Measurements from ENCODE around the gene MED25.

Gene MED25

DNA sequence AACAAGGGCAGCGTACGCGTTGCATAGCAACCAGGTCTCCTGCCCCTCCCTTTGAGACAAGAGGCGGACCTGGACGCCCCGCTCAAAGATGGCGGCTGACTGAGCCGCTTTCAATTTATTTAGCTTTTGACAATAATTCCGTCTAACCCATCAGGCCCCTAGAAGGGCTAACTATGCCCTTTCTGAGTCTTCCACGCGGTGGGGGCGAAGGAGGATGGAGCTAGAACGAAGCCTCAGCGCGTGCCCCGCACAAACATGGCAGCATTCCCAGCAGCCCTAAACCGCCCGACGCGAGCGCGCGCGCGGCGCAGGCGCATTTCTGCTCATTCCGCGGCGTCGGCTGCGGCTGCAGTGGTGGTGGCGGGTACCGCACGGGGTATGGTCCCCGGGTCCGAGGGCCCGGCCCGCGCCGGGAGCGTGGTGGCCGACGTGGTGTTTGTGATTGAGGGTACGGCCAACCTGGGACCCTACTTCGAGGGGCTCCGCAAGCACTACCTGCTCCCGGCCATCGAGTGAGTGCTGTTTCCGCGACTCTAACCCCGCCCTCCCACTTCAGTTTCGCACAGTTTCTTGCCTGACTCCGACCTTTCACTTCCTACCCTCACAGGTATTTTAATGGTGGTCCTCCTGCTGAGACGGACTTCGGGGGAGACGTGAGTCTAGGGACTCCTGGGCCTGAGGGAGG is at the start of gene MED25:
Gene MED25, plus strand, starts transcription at position 326 of the 685 bp plus-strand sequence. Its CDS starts 53 bp downstream, at position 379.
- FAIRE-seq = no peak

DNA sequence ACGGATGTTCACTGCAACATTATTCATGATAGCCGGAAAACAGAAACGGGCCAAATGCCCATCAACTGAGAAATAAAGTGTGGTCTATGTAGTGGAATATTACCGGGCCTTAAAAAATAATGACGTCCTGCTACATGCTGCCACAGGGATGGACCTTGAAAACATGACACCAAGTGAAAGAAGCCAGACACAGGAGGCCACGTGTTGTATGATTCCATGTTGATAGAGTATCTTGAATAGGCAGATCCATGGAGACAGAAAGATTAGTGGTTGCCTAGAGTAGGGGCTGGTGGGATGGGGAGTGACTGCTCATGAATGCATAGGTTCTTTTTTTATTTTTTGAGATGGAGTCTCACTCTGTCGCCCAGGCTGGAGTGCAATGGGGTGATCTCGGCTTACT is 47.6 kb upstream of the MED25 start:
- no peak for FAIRE-seq

DNA sequence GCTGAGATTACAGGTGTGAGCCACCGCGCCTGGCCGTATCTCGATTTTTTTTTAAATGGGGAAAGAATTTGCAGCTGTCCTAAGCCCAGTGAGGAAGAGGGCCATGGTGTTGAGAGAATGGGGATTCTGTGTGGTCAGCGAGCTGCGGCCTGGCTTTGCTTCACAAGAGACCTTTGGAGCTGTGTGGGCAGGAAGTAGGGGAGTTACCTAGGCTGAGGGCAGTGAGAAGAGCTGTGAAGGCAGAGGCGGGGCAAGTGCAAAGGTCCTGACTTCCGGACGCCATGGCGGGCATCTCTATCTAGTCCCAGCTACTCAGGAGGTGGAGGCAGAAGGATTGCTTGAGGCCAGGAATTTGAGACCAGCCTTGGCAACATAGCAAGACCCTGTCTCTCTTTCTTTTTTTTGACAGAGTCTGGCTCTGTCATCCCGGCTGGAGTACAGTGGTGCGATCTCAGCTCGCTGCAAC is 46.4 kb upstream of the MED25 start:
- FAIRE-seq = no peak

DNA sequence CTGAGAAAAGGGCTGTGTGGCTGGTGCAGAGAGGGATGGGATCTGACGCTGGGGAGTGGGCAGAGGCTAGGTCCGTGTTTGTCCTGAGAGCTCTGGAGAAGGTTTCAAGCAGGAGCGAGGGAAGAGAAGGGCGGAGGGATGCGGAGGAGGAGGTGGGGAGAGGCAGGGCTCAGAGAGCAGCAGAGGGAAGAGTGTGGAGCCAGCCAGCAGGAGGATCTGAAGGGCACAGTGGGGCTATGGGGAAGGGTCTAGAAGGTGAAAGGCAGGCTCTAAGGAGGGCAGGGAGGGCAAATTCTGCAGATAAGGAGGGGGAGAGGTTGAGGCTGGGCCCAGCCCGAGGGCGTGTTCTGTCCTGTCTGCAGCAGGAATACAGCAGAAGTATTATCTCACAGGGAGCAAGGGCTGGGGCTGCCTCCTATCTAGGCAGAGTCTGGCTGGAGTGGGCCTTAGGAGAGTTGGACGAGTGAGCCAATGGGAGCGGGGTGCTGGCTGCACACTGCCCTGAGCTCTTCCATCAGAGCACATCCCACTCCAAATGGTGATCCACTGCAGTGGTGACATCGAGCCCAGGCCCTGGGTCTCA is 45.1 kb upstream of the MED25 start:
- FAIRE-seq = no peak

DNA sequence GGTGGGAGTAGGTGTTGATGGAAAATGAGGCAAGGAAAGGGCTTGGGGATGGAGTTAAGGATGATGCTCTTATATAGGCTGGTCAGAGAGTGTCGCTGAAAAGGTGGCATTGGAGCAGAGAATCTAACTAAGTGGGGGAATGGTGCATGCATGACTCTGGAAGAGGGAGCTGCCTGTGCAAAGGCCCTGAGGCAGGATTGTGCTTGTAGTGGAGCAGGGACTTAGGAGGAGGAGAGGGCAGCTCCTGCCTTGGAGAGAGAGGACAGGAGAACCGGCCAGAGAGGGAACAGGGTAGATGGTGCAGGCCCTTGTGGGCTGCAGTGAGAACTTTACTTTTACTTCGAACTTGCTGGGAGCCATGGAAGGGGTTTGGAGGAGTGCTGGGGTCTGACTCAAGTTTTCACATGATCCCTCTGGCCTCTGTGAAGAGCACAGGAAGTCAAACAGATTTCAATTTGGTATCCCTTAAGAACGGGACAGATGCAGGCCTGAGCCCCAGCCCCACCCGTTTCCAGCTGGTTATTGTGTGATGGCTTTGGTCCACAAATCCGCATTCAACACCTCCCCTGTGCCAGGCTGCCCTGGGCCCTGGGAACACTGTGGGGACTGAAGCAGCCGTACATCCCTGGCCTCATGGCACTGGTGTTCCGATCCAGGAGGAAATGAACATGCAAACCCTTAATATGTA is 44.3 kb upstream of the MED25 start:
- no peak for FAIRE-seq

DNA sequence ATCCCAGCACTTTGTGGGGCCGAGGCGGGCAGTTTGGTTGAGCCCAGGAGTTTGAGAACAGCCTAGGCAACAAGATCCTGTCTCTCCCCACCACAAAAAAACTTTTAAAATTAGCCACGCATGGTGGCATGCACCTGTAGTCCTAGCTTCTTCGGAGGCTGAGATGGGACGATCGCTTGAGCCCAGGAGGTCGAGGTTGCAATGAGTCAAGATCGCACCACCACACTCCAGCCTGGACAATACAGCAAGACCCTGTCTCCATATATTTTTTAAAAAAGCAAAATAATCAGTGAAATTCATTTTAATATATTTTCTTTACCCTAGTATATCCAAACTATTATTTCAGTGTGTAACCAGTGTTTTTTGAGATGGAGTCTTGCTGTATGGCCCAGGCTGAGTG is 43.1 kb upstream of the MED25 start:
- no peak for FAIRE-seq

DNA sequence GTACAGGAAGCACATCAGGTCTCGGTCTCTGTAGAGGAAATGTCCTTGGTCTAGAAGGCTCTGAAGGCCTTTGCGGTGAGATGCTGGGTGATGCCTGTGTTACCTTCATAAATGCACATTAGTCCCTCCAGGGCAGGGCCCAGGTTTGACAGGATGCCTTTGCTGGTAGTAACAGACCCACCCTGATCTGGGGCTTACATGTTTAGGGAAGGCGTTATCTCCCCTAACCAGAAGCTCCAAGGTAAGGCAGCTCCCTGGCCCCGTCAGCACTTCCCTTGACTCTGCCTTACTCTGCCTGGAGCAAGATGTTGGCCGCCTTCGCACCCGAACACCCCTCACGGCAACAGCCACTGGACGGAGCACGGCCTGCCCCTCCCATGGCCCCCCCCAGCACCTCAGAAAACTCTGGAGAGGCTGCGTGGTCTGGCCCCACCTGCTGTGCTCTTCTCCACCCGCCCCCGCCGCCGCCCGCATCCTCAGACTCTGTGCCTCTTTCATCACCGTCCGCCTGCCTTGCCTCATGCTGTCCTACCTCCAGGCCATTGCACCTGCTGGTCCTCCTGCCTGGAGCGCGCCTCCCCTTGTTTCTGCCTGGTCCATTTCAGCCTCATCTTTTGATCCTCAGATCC is 42.2 kb upstream of the MED25 start:
- FAIRE-seq = no peak

DNA sequence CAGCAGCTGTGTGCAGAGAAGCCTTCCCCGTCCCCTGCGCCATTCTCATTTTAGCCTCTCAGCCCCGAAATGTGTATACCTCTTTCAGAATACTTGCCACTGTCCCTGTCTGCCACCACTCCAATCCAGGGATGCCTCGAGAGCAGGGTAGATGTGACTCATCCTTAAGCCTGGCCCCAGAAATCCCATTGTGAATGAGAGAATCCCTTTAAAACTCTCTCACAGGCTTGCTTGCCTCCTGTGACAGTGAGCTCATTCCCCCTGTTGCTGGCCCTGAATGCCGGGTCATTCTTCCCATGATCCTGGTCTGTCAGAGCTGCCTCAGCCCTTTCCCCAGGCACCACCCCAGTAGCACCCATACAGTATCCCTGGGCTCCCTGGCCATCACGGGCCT is 41.7 kb upstream of the MED25 start:
- FAIRE-seq = no peak

DNA sequence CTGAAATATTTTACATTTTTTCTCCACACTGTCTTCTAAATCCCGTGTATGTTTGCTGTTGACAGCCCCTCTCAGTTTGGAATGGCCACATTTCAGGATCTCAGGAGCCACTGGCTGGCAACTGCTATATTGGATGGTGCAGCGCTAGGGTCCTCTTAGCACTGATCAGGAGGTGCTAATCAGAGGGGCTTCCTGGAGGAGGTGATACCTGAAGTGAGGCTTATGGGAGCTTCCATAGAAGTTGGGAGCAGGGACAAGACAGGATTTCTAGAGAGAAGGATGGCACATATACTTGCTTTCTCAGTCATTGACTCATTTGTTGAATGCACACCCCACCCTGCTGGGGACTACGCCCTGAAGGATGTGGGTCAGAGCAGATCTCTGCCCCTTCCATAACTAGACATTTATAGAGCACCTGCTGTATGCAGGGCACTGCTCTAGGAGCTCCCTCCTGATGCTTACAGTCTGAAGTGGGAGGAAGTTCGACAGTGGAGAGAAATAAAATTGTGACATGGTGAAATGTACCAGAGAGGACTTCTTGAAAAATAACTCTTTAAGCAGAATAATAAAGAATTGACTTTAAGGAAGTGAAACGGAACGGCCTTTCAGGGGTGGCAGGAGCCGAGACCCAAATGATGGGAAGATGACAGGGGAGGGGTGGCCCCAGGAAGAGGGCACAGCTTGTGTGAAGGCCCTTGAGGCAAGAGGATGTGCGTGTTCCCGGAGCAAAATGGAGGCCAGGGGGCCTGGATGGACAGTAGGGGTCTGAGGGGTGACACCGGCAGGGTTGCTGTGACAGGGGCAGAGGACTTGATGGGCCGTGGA is 38.1 kb upstream of the MED25 start:
- FAIRE-seq = no peak

DNA sequence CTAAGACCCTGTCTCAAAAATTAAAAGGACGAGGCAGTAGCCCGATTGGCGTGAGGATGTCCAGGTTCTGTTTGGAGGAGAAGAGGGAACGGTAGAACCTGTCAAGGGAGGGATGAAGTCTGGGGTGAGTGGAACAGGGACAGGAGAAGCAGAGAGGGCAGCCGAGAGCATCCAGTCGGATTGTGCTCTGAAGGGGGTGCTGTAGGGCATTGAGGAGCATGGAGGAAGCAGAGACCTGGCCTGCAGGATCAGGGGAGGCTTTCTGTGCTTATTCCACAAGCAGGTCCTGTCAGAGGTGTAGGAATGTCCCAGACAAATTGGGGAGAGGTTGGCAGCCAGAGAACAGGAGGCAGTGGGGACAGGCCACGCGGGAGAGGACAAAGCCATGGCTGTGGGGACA is 37.2 kb upstream of the MED25 start:
- FAIRE-seq = no peak

DNA sequence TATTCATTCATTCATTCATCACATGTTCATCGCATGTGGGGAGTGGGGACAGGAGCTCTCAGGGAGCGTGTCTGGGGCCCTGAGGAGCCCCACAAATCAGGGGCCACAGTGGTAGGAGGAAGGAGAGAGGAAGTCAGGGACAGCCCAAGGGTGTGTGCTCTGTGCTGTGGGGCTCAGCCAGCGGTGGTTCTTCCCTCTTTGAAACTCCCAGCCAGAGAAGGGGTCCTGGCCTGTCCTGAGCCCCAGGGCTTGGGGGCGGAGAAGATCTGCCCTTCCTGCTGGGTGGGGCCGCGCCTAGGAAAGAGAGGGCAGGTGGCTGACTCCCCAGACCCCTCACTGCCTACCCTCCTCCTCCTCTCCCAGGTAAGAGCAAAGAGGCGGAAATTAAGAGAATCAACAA is 36.7 kb upstream of the MED25 start:
- no peak for FAIRE-seq

DNA sequence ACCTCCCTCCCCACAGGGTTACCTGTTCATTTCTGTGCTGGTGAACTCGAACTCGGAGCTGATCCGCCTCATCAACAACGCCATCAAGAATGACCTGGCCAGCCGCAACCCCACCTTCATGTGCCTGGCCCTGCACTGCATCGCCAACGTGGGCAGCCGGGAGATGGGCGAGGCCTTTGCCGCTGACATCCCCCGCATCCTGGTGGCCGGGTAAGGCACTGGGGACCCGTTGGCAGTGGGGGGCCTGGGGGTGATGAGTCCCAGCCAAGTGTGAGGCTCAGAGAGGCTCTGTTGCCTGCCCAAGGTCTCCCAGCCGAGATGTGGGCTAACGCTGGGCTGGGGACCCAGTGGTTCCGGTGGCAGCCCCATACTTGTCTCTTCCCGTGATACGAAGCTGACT is 35.6 kb upstream of the MED25 start:
- FAIRE-seq = no peak

DNA sequence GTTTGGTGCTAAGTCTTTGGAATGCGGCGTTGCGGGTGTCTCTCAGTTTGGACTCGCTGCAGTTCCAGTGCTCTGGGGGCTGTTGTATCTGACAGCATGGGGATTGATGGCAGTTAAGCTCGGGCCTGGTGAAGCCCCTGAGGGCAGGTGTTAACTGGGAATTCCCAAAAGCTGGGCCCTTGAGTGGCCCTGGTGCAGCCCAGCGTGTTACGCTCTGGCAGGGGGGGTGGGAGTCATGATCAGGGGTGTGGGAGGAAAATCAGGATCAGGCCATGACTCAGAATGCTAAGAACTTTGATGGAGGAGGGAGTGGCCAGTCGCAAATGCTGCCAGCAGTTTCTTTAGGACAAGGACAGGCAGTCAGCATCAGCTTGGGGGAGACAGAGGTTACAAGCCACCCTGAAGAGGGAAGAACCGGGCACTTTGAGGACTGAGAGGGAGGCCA is 31.7 kb upstream of the MED25 start:
- FAIRE-seq = no peak

DNA sequence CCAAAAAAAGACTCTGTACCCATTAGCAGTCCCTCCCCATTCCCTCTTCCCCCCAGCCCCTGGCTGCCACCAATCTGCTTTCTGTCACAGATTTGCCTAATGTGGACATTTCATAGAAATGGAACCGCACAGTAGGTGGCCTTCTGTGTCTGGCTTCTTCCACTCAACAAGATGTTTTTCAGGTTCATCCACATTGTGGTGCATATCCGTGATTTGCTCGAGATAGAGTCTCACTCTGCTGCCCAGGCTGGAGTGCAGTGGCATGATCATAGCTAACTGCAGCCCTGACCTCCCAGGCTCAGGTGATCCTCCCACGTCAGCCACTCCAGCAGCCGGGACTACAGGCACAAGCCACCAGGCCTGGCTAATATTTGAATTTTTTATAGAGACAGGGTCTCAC is 30.3 kb upstream of the MED25 start:
- FAIRE-seq = no peak

DNA sequence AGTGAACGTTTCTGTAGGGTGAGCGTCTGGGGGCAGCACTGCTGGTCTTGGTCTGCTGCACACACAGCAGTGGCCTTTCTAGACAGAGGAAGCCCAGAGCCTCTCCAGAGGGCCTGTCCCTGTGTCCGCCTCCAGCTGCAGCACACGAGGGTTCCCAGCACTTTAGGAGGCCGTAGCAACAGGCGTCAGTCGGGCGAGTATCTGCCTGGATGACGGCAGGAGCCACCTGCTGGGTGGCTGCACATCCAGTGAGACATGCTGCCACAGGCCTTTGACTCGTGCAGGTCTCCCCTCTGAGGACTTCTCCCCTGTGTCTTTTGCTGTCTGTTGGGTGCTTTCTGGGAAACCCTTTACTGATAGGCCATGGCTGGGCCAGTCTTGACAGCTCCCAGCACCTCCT is 29.2 kb upstream of the MED25 start:
- no peak for FAIRE-seq

DNA sequence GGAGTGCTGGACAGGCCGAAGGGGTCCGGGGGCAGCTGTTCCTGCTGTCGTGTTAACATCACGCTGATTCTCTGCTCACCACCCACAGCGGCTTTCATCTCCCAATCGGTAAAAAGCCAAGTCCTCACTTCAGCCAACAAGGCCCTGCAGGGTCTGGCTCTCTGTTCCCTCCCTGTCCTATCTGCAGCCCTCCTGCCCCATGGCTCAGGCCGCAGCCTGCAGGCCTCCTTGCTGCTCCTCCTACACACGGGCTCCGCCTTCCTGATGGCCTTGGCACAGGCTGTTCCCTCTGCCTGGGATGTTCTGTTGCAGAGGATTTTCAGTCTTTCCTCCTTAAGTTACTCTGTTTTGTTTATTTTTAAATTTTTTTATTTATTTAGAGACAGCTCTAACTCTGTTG is 27.2 kb upstream of the MED25 start:
- FAIRE-seq = no peak

DNA sequence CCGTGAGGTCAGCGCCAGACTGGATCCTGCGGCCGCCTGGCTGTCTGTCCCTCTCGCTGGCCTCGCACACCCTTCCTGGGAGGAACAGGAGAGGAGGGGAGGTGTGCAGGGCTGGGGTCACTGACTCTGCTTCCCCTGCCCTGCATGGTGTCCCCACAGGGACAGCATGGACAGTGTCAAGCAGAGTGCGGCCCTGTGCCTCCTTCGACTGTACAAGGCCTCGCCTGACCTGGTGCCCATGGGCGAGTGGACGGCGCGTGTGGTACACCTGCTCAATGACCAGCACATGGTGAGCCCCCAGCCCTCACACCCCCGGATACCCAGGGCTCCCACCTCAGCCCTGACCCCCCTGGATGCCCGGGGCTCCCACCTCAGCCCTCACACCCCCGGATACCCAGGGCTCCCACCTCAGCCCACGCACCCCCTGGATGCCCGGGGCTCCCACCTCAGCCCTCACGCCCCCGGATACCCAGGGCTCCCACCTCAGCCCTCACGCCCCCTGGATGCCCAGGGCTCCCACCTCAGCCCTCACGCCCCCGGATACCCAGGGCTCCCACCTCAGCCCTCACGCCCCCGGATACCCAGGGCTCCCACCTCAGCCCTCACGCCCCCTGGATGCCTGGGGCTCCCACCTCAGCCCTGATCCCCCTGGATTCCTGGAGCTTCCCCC is 26.2 kb upstream of the MED25 start:
- FAIRE-seq = no peak

DNA sequence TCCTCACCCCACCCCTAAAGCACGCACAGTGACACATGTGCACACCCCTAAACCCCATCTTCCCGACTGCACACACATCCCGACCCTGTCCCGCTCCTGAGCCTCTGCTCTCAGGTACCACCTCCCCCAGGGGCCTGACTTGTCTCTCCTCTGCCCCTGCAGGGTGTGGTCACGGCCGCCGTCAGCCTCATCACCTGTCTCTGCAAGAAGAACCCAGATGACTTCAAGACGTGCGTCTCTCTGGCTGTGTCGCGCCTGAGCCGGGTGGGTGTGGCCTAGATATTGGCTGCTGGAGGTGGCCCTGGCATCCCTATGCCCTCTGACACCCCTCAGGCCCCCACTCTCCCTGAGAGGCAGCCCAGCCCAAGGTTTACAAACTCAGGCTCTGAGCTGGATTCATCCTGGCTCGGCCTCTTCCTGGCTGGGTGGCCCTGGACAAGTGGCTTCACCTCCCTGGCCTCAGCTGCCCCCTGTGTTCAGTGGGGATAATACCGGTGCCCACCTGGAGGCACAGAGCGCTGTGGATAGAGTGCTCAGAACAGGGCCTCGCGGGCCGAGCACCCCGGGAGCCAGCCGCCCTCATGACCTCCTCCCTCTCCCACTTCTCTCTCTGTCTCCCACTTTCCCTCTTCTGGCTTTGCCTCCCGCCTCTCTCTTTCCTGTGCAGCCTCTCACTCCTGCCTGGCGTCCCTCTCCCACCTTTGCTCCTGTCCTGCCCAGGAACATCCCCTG is 25.1 kb upstream of the MED25 start:
- no peak for FAIRE-seq

DNA sequence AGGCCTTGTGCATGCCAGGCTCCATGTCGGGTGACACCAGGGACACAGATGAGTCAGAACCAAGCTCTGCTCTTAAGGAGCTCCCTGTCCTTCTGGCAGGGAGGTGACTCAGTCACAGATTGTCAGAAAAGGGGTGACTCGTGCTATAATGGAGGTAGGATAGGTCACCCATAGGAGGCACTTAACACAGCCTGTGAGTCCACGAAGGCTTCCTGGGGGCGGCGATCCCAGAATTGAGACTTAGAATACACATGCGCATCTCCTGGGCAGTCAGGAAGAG is 24.6 kb upstream of the MED25 start:
- no peak for FAIRE-seq

DNA sequence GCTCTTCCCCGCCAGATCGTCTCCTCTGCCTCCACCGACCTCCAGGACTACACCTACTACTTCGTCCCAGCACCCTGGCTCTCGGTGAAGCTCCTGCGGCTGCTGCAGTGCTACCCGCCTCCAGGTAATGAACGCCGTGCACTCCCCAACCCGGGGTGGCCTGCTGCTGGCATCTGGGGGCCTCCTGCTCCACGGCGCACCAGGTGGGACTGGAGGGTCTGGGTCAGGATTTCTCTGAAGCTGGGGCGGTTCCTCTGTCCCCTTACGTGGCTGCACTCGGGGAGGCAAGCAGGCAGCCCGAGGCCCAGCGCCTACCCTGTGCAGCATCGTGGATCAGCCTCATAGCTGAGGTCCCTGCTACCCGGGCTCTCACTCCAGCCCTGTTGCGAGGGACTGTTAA is 22.5 kb upstream of the MED25 start:
- FAIRE-seq = no peak

DNA sequence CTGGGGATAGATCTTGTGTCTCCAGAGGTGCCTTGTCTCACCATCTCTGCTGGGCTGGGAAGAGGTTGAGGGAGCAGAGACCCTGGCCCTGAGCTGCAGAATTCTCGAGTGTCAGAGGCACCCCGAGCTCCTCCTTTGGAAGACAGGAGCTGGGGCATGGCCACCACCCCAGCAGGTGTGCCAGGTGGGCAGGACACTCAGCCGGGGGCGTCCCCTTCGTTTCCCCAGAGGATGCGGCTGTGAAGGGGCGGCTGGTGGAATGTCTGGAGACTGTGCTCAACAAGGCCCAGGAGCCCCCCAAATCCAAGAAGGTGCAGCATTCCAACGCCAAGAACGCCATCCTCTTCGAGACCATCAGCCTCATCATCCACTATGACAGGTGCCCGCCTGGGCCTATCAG is 19.5 kb upstream of the MED25 start:
- FAIRE-seq = no peak

DNA sequence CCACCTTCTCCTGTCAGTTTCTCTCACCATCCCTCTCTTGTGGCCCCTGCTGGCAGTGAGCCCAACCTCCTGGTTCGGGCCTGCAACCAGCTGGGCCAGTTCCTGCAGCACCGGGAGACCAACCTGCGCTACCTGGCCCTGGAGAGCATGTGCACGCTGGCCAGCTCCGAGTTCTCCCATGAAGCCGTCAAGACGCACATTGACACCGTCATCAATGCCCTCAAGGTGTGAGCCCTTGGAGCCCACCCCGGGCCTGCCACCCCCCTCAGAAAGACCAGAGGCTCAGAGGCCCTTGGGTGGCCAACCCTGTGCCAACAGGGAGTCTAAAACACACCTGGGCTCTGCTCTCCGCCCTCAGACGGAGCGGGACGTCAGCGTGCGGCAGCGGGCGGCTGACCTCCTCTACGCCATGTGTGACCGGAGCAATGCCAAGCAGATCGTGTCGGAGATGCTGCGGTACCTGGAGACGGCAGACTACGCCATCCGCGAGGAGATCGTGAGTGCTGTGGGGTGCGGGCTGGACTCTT is 18.8 kb upstream of the MED25 start:
- FAIRE-seq = no peak

Data from TTC549 (cell line).